GOT3 (cell line): ENCODE results near the gene PPP2R5C.

Experiments
- DNase-seq: peaks from one replicate; lab custom pipeline; 2025; ENCODE audit warnings: mixed read lengths; lab: John Stamatoyannopoulos, UW

PPP2R5C gene

GRCh38 chr14:101887219-101887618, 125.7 kb downstream of the PPP2R5C start:
- no peak for DNase-seq

- no peak for DNase-seq
These were observed 126.7 kb downstream of the PPP2R5C start for GRCh38 chr14:101888182-101888581.

GRCh38 chr14:101889366-101889765, 127.9 kb downstream of the PPP2R5C start:
- no peak for DNase-seq

- DNase-seq = no peak
These were observed 128.4 kb downstream of the PPP2R5C start for GRCh38 chr14:101889898-101890297.

GRCh38 chr14:101891471-101891870, 130.0 kb downstream of the PPP2R5C start:
- no peak for DNase-seq

GRCh38 chr14:101893759-101894158, 132.2 kb downstream of the PPP2R5C start:
- no peak for DNase-seq

GRCh38 chr14:101894365-101895081, 133.0 kb downstream of the PPP2R5C start:
- DNase-seq = no peak

- no peak for DNase-seq
These were observed 133.7 kb downstream of the PPP2R5C start for GRCh38 chr14:101895256-101895655.

GRCh38 chr14:101897326-101897725, 135.8 kb downstream of the PPP2R5C start:
- DNase-seq = no peak

GRCh38 chr14:101898416-101898815, 136.9 kb downstream of the PPP2R5C start:
- DNase-seq = no peak

- no peak for DNase-seq
These were observed 137.8 kb downstream of the PPP2R5C start for GRCh38 chr14:101899263-101899662.

GRCh38 chr14:101900253-101900652, 138.7 kb downstream of the PPP2R5C start:
- no peak for DNase-seq

GRCh38 chr14:101903111-101903561, 141.6 kb downstream of the PPP2R5C start:
- no peak for DNase-seq

GRCh38 chr14:101905614-101906013, 144.1 kb downstream of the PPP2R5C start:
- DNase-seq = no peak

- DNase-seq = no peak
These were observed 145.1 kb downstream of the PPP2R5C start for GRCh38 chr14:101906645-101907044.

- no peak for DNase-seq
These were observed 146.1 kb downstream of the PPP2R5C start for GRCh38 chr14:101907619-101908018.

GRCh38 chr14:101908795-101909194, 147.3 kb downstream of the PPP2R5C start:
- no peak for DNase-seq

- no peak for DNase-seq
These were observed 148.0 kb downstream of the PPP2R5C start for GRCh38 chr14:101909371-101910096.

GRCh38 chr14:101912841-101913240, 151.3 kb downstream of the PPP2R5C start:
- no peak for DNase-seq

GRCh38 chr14:101914083-101914482, 152.6 kb downstream of the PPP2R5C start:
- no peak for DNase-seq

- no peak for DNase-seq
These were observed 154.6 kb downstream of the PPP2R5C start for GRCh38 chr14:101915871-101916815.

- DNase-seq = no peak
These were observed 155.4 kb downstream of the PPP2R5C start for GRCh38 chr14:101916816-101917412.
